ENCODE data around the gene FALEC.

Gene FALEC

GRCh38 chr1:150545486-150546032, 30.0 kb downstream of the FALEC start:
- no peak for DNase-seq (ENCODE audit: low read depth in 2 of 2, low spot score in 1 of 2)

- no peak for DNase-seq (ENCODE audit: low read depth in 2 of 2, low spot score in 1 of 2)
Observed at GRCh38 chr1:150546294-150546937, 30.9 kb downstream of the FALEC start.

GRCh38 chr1:150548324-150548631, 32.7 kb downstream of the FALEC start:
- DNase-seq (ENCODE audit: low read depth in 2 of 2, low spot score in 1 of 2), result no peak

- DNase-seq (ENCODE audit: low read depth in 2 of 2, low spot score in 1 of 2), result no peak
Observed at GRCh38 chr1:150548632-150549495, 33.3 kb downstream of the FALEC start, which contains the start of gene ADAMTSL4. Gene ADAMTSL4, plus strand, starts transcription at chr1:150549408. Its CDS starts 2,881 bp downstream, at chr1:150552289.

GRCh38 chr1:150549496-150550221, 34.1 kb downstream of the FALEC start:
- no peak for DNase-seq (ENCODE audit: low read depth in 2 of 2, low spot score in 1 of 2)

- DNase-seq (ENCODE audit: low read depth in 2 of 2, low spot score in 1 of 2), result no peak
Observed at GRCh38 chr1:150550222-150551050, 34.9 kb downstream of the FALEC start.

- DNase-seq (ENCODE audit: low read depth in 2 of 2, low spot score in 1 of 2), result no peak
Observed at GRCh38 chr1:150551051-150551783, 35.7 kb downstream of the FALEC start.

- no peak for DNase-seq (ENCODE audit: low read depth in 2 of 2, low spot score in 1 of 2)
Observed at GRCh38 chr1:150551784-150552127, 36.2 kb downstream of the FALEC start.

GRCh38 chr1:150552128-150552910, 36.8 kb downstream of the FALEC start:
- no peak for DNase-seq (ENCODE audit: low read depth in 2 of 2, low spot score in 1 of 2)

- no peak for DNase-seq (ENCODE audit: low read depth in 2 of 2, low spot score in 1 of 2)
Observed at GRCh38 chr1:150552911-150553289, 37.3 kb downstream of the FALEC start.

GRCh38 chr1:150553392-150554085, 38.0 kb downstream of the FALEC start:
- DNase-seq (ENCODE audit: low read depth in 2 of 2, low spot score in 1 of 2), result no peak

- no peak for DNase-seq (ENCODE audit: low read depth in 2 of 2, low spot score in 1 of 2)
Observed at GRCh38 chr1:150554086-150554452, 38.5 kb downstream of the FALEC start.

GRCh38 chr1:150555198-150555970, 39.8 kb downstream of the FALEC start:
- DNase-seq (ENCODE audit: low read depth in 2 of 2, low spot score in 1 of 2), result no peak

GRCh38 chr1:150555971-150556865, 40.7 kb downstream of the FALEC start:
- DNase-seq (ENCODE audit: low read depth in 2 of 2, low spot score in 1 of 2), result no peak

- DNase-seq (ENCODE audit: low read depth in 2 of 2, low spot score in 1 of 2), result no peak
Observed at GRCh38 chr1:150557065-150557600, 41.6 kb downstream of the FALEC start.

- no peak for DNase-seq (ENCODE audit: low read depth in 2 of 2, low spot score in 1 of 2)
Observed at GRCh38 chr1:150557813-150558212, 42.3 kb downstream of the FALEC start.

GRCh38 chr1:150558303-150558704, 42.8 kb downstream of the FALEC start:
- no peak for DNase-seq (ENCODE audit: low read depth in 2 of 2, low spot score in 1 of 2)
